Pancreas (tissue), 10 donors: Measurements from ENCODE around the gene SPDYC. TPM values are rescaled to one million over a fixed set of nuclear protein-coding genes. Genes with fewer than 3 reads are reported as not detected.
A peak's percentile ranks its signal among the peaks of the same experiment; 100 is the strongest.

Experiments
- ATAC-seq, 4 donors: fragments of 200-7000 bp; cut with Tn5 transposase; one replicate each; pipeline versions ENCODE4 v1.8.0 to v1.9.1; 2020; ENCODE audit warnings: mild to moderate bottlenecking in 4 of 4, moderate library complexity in 4 of 4
- DNase-seq, 6 donors: peaks; one replicate each; pipeline ENCODE4 v3.0.0-alpha.2; 2020
- FAIRE-seq: peaks from 2 replicates; lab custom pipeline; 2012; peaks lifted over from hg19 to GRCh38; lab: Jason Lieb, UNC
- H3K27ac ChIP-seq, 4 donors: fragments of 200-600 bp; sonication (generic); 1 replicate in 3 of 4; 2 replicates in 1 of 4; pipeline versions ENCODE4 v1.5.0 to v1.8.0; 2020
- H3K27me3 ChIP-seq, 4 donors: fragments of 200-600 bp; one replicate each; pipeline ENCODE4 v1.8.0; 2021
- H3K36me3 ChIP-seq, 3 donors: fragments of 200-600 bp; sonication (generic) in 1 of 3; one replicate each; pipeline versions ENCODE4 v1.5.0 to v1.8.0; 2020 to 2021
- H3K4me1 ChIP-seq, 3 donors: fragments of 200-600 bp; one replicate each; pipeline ENCODE4 v1.8.0; 2021
- H3K4me3 ChIP-seq, 4 donors: fragments of 200-600 bp; sonication (generic) in 2 of 4; one replicate each; pipeline versions ENCODE4 v1.5.0 to v1.8.0; 2020 to 2021
- H3K9me3 ChIP-seq, 4 donors: fragments of 200-600 bp; one replicate each; pipeline ENCODE4 v1.8.0; 2021
- CTCF ChIP-seq, 4 donors: fragments of 200-600 bp; sonication (generic) in 3 of 4; IDR thresholded peaks; one replicate each; pipeline versions ENCODE4 v1.5.0 to v1.8.0; 2021; ENCODE audit warnings: antibody characterized with exemption in 4 of 4
- WGBS, 2 donors: extraction: QIAGEN DNeasy Blood & Tissue Kit; methylation state at CpG; one replicate each; pipeline ENCODE4 v1.1.7; 2013; 5-methylcytosine and 5-hydroxymethylcytosine counted together
- intact Hi-C, 3 donors: fragments of 100-400 bp; cut with DNase I; formaldehyde crosslinking; loops; one replicate each; pipeline versions ENCODE4 v1.11.1 to v1.14.2; 2022
- polyA plus RNA-seq, 2 donors: library from polyadenylated mRNA; stranded (reverse); fragments of 200-250 nt; gene quantifications; one replicate each; pipeline ENCODE4 v1.2.3, GENCODE V29; 2013
- total RNA-seq, 6 donors: library from RNA; stranded (reverse); fragmentation: NEBNext Ultra II Directional in 4 of 6; extraction: Animal tissue kit (Norgen Biotek cat#: 25700) in 4 of 6; gene quantifications; one replicate each; pipeline versions ENCODE4 v1.2.1 to v1.2.4, GENCODE V29; 2021 to 2023
- donor health status: healthy with polysubstance abuse.
- donor health status: DM: no; HTN: no; CAD: no; lungs with moderate emphysema.
- donor health status: DM: no; HTN: no; CAD: no.
- donor health status: control.
- donor health status: control.
- donor health status: Bipolar disorder and iron deficiency.
- donor health status: DM: yes; HTN: yes; CAD: no.
- donor health status: DM: no; HTN: no; CAD: no.
- donor health status: DM: no; HTN: no; CAD: no.
- donor health status: DM: yes; HTN: yes; CAD: no.

SPDYC gene
- total and polyA plus RNA-seq, 8 donors = 0.14 TPM; not detected in 7

GRCh38 chr11:65159012-65159411 is 11.0 kb upstream of the SPDYC start:
- no peak overlapping the region for H3K4me3 ChIP-seq
- H3K9me3 ChIP-seq = no peaks in the 10 kb centered on the region
- no peaks in the 10 kb centered on the region for H3K36me3 ChIP-seq
- no peak for TF ChIP-seq CTCF (IDR thresholded peaks at IDR 0.05)
- intact Hi-C loops = no loop called here
- ATAC-seq (no peak), FAIRE-seq (no peak), DNase-seq (no peak)
- H3K27me3 ChIP-seq = no peaks in the 10 kb centered on the region
- 69 to 72% methylated on average over 5 of the region's 5 CpGs for WGBS, 2 donors
- H3K4me1 ChIP-seq = no peaks in the 10 kb centered on the region
- no peak overlapping the region for H3K27ac ChIP-seq

- TF ChIP-seq CTCF (IDR thresholded peaks at IDR 0.05) = no peak
- no peak for FAIRE-seq
- intact Hi-C loops = no loop called here
These were observed 9.4 kb upstream of the SPDYC start for GRCh38 chr11:65160643-65161042.

GRCh38 chr11:65163684-65164083 is 6.3 kb upstream of the SPDYC start:
- no peaks in the 10 kb centered on the region for H3K36me3 ChIP-seq
- 91 to 93% methylated on average over 2 of the region's 2 CpGs for WGBS, 2 donors
- no peak overlapping the region for H3K27ac ChIP-seq
- H3K4me3 ChIP-seq = no peak overlapping the region
- DNase-seq (no peak), FAIRE-seq (no peak), ATAC-seq (no peak)
- no peaks in the 10 kb centered on the region for H3K4me1 ChIP-seq
- no peak for TF ChIP-seq CTCF (IDR thresholded peaks at IDR 0.05)
- H3K27me3 ChIP-seq = no peaks in the 10 kb centered on the region
- no peaks in the 10 kb centered on the region for H3K9me3 ChIP-seq
- intact Hi-C loops = no loop called here

More at GRCh38 chr11:65160643-65161042, 9.4 kb upstream of the SPDYC start:
- no peaks in the 10 kb centered on the region for H3K27me3 ChIP-seq
- H3K27ac ChIP-seq = no peak overlapping the region
- H3K9me3 ChIP-seq = no peaks in the 10 kb centered on the region
- H3K4me1 ChIP-seq = no peaks in the 10 kb centered on the region
- no peak overlapping the region for H3K4me3 ChIP-seq
- ATAC-seq (no peak), DNase-seq (no peak)
- 67 to 75% methylated on average over 3 of the region's 3 CpGs for WGBS, 2 donors
- H3K36me3 ChIP-seq = no peaks in the 10 kb centered on the region

GRCh38 chr11:65165410-65166317 is 4.4 kb upstream of the SPDYC start:
- Histone ChIP-seq H3K27ac (peak overlapping the region in 2 of 4 donors; percentile 1 to 33), H3K9me3 (no peaks in the 10 kb centered on the region), H3K27me3 (no peaks in the 10 kb centered on the region), H3K36me3 (no peaks in the 10 kb centered on the region), H3K4me3 (peak overlapping the region in 3 of 4 donors; percentile 5 to 21 (median 14)), H3K4me1 (no peaks in the 10 kb centered on the region)
- TF ChIP-seq CTCF (IDR thresholded peaks at IDR 0.05) = no peak
- intact Hi-C loops = no loop called here
- FAIRE-seq (no peak), DNase-seq (no peak), ATAC-seq (peak; percentile 44 to 69 (median 65))
- 25 to 33% methylated on average over 31 of the region's 31 CpGs for WGBS, 2 donors

- FAIRE-seq (no peak), ATAC-seq (no peak), DNase-seq (no peak)
- Histone ChIP-seq H3K27ac (no peak overlapping the region), H3K4me1 (no peaks in the 10 kb centered on the region), H3K27me3 (no peaks in the 10 kb centered on the region), H3K9me3 (no peaks in the 10 kb centered on the region), H3K4me3 (no peak overlapping the region), H3K36me3 (no peaks in the 10 kb centered on the region)
- intact Hi-C loops = no loop called here
- no peak for TF ChIP-seq CTCF (IDR thresholded peaks at IDR 0.05)
- WGBS, 2 donors = 68 to 72% methylated on average over 3 of the region's 3 CpGs
These were observed 3.1 kb upstream of the SPDYC start for GRCh38 chr11:65166893-65167292.
